Measurements from ENCODE around the gene RELN. TPM values are rescaled to one million over a fixed set of nuclear protein-coding genes. Genes with fewer than 3 reads are reported as not detected.

Gene RELN
- total RNA-seq, 1 experiment from 2014 or later, result 0.03 TPM

DNA sequence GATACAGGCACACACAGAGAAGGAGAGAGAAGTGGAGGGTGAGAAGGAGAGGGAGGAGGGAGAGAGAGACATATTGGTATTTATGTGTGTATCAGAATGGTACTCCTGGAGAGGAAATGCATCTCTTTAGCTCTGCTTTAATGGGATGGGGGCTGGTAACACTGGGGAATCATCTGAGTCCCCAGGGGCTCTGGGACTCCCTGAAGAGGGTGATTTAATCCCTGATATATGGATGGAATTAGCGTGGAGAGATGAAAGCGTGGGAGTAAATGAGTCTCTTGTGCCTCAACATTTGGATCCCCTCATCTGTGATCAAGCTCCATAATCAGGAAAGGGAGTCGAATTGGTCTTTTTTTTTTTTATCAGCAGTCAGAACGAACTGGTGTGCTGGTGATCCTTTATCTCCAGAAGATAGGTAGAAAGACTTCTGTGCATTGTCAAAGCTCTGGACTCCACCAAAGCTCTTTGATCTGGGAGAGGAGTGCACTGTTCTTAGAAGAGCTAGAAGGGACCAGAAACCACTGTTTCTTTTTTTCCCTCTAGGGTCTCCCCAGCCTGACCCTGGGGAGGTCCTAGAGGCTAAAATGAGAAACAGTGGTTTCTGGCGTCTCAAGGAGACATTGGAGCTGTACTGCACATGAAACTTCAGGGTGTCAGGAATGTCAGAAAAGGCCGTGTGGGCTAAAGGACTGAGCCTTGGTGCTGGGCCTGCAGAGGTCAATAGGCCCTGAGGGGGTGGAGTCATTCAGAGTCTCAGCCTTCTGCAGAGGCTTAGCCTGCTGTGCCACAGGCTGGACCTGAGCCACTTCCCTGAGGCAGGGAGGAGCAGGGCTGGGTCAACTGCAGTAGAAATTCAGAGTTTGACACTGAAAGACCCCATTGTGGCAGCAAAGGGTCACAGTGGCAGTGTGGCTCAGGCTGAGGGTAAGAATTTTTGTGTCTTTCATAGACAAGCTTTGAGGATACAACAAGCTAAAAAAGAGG lies 309.0 kb downstream of the RELN start:
- DNase-seq (ENCODE audit: low spot score), result no peak
- in situ Hi-C loops (cut with HindIII; ENCODE audit: low sequenced_read_pairs), result no loop called here

DNA sequence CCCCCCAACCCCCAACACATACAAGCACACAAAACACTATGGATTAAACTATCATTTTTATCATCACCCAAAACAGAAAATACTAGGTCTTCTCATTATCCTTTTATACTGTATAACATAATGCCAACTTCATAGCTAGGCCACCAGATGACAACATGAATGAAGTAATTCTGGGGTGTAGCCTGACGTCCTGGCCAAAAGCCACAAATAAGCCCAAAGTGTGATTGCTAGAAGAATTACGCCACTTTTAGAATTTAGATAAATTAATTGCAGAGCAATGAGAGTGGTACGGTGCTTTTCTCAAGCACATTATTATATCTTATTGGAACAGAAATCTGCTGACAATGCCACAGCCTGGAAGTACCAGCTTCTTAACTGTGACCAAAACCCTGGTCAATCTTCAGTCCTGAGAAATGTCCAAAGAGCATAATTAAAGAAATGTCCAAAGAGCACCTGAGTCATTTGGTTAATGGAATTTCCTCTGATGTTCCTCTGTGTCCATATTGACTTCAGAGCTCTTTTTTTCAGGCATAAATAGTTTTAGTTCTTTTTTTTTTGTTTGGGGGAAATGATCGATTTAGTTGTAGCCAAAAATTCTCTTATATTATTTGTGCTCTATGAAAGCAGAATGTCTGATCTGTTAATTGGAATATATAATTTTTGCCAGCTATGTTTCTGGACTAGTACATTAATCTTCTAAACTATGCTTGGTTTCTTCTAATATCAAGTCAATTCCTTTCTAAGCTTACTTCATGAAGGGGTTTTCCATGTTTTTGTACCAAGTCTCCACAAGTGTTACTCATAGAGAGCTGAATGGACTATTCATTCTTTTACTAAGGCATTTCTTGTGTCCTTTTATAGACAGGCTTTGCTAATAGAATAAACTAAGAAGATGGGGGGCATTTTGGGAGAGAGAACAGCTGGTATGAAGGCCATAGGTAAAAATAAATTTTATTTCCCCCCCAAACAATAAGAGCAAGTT lies 310.0 kb downstream of the RELN start:
- in situ Hi-C loops (cut with HindIII; ENCODE audit: low sequenced_read_pairs), result no loop called here
- DNase-seq (ENCODE audit: low spot score), result peak; percentile 64

DNA sequence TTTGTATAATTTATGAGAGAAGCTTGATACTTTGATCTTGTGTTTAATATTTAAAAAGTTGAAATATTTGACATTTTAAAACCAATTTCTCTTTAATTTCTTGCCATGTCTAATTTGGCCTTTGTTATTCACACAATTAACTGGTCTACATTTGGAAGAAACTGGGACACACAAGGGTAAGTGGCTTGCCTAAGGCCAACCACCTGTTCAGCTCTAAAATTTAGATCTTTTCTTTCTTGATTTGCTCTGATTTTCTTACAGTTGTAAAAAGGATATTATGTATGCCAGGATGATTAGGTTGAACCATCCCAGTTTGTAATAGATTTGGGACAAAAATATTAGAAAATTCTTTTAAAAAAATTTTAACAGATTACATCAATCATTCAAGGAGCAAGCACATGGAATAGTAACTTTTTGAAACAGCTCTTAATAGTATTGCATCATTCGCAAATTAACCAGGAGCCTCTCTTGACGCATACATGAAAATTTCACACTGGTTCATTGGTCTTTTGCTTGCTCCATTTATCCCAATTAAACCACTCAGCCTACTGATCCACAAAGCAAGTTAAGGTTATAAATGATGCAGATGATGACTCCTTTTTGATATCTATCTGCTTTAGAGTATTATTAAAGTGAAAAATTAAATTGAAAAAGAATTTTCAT lies 321.0 kb downstream of the RELN start:
- no peak for DNase-seq (ENCODE audit: low spot score)
- in situ Hi-C loops (cut with HindIII; ENCODE audit: low sequenced_read_pairs), result no loop called here

DNA sequence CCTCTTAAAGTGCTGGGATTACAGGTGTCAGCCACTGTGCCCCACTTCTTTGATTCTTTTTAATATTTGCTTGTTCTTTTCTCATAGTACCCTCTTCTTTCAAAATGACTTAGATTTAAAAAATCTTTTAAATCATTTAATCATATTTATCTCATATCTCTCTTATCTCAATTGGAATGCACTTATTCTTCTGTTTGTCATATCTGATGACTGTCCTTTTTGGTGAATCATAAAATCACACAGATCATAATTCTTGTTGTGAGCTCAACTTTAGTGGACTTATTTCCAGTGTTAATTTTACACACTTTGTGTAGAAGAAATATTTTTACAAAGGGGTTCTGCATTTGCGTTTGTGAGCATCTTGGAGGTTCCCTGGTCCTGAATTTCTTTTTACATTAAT lies 323.1 kb downstream of the RELN start:
- in situ Hi-C loops (cut with HindIII; ENCODE audit: low sequenced_read_pairs), result no loop called here
- no peak for DNase-seq (ENCODE audit: low spot score)

DNA sequence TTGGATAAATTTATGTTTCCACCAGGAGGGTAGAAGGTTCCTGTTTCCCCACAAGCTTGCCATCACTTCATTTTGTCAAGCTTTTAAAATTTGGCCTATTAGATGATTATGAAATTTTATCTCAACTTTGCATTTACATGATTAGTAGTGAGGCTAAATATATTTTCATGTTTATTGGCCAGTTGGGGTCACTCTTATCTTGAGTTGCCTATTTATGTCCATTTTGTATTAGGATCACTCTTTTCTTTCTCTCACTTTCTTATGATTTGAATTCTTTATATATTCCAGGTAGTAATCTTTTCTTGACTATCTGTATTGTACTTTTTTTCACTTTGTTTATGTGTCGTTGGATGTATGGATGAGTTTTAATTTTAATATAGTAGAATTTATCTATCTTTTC lies 324.9 kb downstream of the RELN start:
- in situ Hi-C loops (cut with HindIII; ENCODE audit: low sequenced_read_pairs), result no loop called here
- DNase-seq (ENCODE audit: low spot score), result no peak

DNA sequence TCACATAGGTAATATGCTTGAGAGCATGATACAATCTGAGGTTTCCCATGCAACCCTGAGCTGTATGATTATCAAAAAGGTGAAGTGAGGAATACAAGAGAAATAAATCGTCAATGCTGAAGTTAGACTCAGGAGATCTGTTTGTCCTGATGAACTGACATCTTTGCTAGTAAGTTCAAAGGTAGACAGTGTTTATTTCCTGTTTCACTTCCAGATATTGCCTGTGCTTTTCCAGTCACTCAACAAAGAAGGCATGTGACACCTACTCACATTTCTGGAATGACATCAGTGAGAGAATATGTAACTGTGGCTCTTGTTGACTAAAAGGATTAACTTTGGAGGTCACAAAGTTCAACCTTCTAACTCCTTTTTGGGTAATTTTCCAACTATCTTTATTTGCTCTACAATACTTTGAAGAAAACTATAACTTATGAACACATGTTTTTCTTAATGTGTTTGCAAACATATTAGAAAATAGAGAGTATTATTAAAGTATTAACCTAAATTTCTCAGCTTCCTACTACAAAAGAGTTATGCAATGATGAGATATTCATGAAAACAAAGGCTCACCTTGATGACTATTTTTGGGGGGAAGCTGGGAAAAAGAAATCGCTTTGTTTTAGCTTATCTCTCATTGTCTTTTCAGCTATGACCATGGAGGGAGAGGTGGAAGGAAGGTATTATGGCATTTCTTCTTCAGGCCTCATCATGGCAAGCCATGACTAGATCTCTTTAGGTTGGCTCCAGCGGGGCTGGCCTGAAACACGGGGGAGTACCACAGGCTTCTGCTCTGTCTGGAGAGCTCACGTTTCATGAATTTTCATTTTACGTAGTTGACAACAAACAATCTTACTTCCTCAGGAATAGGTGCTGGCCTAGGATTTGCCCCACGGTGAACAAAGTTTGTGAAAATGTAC lies 328.7 kb downstream of the RELN start:
- in situ Hi-C loops (cut with HindIII; ENCODE audit: low sequenced_read_pairs), result no loop called here
- no peak for DNase-seq (ENCODE audit: low spot score)

DNA sequence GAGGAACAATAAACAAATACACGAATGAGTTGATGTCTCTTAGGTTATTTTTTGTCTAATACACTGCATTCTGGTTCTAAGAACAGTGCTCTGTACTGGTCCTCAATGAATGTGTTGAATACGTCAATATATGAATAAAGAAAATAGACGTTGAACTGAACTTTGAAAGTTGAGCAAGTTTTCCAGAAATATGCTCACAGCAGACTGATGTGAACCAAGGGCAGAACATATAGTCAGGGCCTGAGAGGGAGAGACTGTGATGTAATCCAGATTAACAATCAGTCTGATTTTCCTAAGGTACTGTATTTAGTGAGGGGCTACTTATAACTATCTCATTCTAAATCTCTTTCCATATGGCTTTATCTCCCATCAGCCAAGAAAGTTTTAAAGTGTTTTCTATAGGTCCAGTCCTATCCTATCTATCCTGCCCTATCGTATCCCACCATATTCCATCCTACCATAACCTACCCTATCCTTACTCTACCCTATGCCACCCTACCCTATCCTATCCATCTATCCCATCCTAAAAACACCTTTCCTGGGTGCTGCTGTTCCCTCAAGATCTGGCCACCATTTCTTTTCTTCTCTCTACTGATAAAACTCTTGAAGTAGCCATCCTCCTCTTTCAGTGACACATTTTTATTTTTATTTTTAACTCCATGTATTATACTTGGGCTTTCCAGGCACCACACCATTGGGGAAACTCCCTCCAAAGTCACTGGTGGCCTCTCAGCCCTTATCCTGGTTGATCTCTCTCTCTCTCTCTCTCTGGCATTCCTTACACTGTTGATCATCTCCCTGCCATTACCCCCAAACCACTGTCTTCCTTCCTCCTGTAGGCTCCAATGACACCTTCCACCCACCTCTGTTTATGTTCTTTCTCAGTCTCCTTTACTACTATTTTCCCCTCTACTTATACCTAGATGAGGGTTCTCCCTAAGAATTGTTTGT lies 331.1 kb downstream of the RELN start:
- DNase-seq (ENCODE audit: low spot score), result no peak

DNA sequence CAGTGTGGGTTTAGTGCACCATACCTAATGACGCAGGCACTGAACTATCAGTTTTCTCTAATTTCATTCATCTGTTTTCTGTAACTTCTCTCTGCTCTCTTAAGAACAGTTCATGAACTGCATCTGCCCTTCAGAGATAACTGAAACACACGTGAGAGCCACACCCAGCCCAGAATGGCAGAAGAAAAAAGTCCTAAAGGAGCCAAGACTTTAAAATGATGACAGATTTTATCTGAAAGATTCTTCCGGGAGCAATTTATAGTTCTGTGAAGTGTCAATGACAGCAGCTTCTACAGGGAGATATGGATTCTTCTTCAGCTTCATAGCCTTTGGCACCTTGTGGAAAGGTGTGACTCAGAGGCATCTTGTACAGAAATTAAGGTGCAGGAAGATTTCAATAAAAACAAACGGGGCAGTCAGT lies 332.0 kb downstream of the RELN start:
- in situ Hi-C loops (cut with HindIII; ENCODE audit: low sequenced_read_pairs), result no loop called here

More for the DNA sequence above, 331.1 kb downstream of the RELN start:
- in situ Hi-C loops (cut with HindIII; ENCODE audit: low sequenced_read_pairs), result no loop called here

DNA sequence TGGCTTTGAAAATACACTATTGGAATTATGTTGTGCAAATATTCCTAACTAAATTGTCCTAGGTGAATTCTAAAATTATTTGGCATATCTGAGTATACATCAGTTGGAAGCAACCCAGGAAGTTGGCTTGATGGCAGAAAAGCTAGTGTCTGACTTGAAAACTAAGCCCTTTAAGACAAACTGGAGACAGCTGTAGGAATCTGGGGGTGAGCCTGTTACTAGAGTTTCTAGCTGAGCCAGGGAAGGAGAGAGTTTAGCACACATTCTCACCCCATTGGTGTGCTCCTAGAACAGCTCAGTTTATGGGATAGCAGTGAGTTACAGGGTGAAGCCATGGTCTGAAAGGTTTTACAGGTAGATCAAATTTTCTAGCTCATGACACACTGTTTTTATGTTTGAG lies 333.2 kb downstream of the RELN start:
- in situ Hi-C loops (cut with HindIII; ENCODE audit: low sequenced_read_pairs), result no loop called here
- DNase-seq (ENCODE audit: low spot score), result no peak

More for the DNA sequence above, 332.0 kb downstream of the RELN start:
- DNase-seq (ENCODE audit: low spot score), result no peak

DNA sequence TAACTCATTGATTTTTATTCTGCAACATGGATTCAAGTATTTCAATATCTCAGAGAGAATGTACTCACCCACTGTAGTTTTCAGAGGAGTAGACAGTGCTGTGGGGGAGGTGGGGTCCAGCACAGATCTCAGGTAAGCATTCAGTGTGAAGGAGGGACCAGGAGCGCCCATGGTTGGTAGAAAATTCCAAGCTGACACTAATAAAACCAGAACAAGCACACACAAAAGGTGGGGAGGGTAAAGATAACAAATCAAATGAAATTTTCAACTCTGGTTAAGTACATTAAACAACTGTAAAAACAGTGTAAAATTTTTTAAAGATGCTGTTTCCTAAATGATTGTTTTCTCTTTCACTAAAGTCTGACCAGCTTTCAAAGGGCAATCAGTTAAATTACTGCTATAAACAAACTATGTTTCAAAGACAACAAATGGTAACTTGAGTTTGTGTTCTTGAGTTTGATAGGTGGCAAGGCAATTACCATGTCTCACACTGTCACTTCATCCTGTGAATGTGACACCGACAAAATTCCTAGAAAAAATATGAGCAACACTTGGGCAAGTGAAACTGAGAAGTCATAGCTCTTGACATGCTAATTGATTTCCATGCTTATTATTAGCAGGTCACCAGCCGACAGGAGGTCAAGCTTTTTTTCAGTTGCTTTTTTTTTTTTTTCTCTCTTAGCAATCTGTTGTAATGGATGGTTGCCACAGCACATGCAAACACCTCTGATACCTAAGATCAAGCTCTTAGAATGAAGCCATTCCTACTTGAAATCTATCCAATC lies 337.7 kb downstream of the RELN start:
- DNase-seq (ENCODE audit: low spot score), result peak; percentile 89
- in situ Hi-C loops (cut with HindIII; ENCODE audit: low sequenced_read_pairs), result no loop called here

DNA sequence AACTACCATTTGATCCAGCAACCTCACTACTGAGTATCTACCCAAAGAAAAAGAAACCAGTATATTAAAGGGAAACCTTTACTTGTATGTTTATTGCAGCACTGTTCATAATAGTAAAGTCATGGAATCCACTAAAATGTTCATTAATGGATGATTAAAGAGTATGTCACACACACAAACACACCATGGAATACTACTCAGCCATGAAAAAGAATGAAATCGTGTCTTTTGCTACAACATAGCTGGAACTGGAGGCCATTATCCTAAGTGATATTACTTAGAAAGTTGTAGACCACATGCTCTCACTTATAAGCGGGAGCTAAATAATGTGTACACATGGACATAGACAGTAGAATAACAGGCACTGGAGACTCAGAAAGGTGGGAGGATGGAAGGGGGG lies 340.4 kb downstream of the RELN start:
- no peak for DNase-seq (ENCODE audit: low spot score)
- in situ Hi-C loops (cut with HindIII; ENCODE audit: low sequenced_read_pairs), result no loop called here

DNA sequence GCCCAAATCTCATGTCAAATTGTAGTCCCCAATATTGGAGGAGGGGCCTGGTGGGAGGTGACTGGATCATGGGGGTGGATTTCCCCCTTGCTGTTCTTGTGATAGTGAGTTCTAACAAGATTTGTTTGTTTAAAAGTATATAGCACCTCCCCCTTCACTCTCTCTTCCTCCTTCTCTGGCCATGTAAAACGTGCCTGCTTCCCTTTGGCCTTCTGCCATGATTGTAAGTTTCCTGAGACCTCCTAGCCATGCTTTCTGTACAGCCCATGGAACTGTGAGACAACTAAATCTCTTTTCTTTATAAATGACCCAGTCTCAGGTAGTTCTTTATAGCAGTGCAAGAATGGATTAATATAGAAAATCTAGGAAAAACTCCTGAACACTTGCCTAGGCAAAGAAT lies 341.3 kb downstream of the RELN start:
- in situ Hi-C loops (cut with HindIII; ENCODE audit: low sequenced_read_pairs), result no loop called here
- no peak for DNase-seq (ENCODE audit: low spot score)

DNA sequence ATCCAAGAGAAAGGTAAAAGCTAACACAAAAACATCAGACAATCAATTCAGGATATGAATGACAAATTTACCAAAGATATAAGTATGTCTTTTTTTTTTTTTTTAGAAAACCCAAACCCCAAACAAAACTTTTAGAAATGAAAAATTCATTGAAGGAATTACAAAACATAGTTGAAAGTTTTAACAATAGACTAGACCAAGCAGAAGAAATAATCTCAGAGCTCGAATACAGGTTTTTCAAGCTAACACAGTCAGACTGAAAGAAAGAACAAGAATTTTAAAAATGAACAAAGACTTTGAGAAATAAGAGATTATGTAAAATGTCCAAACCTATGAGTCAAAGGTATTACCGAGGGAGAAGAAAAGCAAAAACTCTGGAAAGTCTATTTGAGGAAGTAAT lies 345.1 kb downstream of the RELN start:
- in situ Hi-C loops (cut with HindIII; ENCODE audit: low sequenced_read_pairs), result no loop called here
- no peak for DNase-seq (ENCODE audit: low spot score)

DNA sequence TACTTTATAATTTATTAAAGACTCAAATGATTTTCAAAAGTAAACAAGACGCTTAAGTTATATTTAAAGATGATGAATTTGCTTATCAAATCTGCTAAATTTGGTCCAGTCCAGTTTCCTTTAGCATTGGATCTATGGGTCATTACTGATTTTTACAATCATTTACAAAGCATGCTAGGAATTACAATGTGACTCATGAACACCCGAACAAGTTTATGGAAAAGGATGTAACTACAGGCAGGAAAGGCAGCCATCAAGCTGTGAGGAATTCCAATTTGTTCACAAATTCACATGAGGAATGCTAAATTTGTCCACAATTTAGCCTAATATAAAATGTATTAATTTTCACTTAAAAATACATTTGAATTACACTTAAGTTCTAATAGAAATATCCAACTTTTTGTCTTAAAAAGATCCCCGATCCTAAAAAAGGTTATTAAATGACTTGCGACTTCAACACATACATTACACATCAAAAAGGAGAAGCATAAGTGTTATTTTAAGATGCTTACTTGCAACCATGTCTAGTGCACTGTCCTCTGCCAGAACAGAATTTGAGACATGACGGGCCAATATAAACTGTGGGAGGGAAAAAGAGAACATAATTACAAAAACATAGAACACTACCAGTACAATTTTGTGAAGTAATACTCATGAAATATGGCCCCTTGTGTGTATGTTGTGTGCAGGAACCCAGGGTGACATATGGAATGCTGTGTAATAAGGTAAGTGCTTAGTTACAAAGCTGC lies 349.3 kb downstream of the RELN start:
- in situ Hi-C loops (cut with HindIII; ENCODE audit: low sequenced_read_pairs), result no loop called here
- DNase-seq (ENCODE audit: low spot score), result no peak

DNA sequence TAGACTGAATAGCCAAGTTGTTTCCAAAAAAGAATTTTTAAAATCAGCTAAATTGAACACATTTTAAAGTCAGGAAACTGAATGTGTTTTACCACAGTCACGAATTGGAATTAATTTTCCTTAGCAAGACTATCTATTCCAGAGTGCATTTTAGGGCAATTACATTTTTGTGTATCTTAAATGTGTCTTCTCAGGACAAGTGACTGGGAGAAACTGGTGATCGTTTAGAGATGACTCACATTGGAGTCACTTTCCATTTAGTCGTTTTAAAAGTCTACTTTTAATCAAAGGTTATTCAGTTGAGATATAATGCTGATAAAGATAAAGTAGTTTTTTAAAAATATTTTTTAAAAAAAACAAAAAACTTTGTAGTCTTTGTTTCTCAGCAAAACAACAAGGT lies 351.7 kb downstream of the RELN start:
- in situ Hi-C loops (cut with HindIII; ENCODE audit: low sequenced_read_pairs), result no loop called here
- no peak for DNase-seq (ENCODE audit: low spot score)

DNA sequence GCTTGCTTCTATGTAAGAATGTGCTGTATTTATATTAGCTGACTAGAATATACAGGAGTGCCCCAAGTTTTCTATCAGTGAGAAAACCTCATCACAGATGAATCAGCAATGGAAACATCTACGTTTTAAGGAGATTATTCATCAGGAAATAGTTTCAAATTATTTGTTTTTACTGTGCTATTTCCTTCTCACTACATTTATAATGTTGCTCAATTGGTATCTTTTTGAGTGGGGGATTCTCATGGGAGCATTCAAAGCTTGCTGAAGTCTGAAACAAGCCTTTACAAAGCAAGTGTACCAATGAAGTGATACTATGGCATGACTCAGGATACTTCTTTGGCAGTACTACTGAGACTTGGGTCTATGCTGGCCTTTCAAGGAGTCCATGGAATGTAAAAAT lies 352.4 kb downstream of the RELN start:
- DNase-seq (ENCODE audit: low spot score), result no peak
- in situ Hi-C loops (cut with HindIII; ENCODE audit: low sequenced_read_pairs), result no loop called here

Measured in G401 (cell line).